ENCODE measurements around the gene GPR135.

- TF ChIP-seq TAF1 (conservative IDR thresholded peaks at IDR 0.05) (no peak), FOXA1 (IDR thresholded peaks at IDR 0.05) (no peak), CTCF (IDR thresholded peaks at IDR 0.05; ENCODE audit: low read depth, low read length, missing input control) (no peak), JUND (IDR thresholded peaks at IDR 0.05) (no peak), RAD21 (IDR thresholded peaks at IDR 0.05) (no peak), REST (IDR thresholded peaks at IDR 0.05) (no peak), YY1 (IDR thresholded peaks at IDR 0.05) (no peak), HNF4G (IDR thresholded peaks at IDR 0.05) (no peak), SP1 (IDR thresholded peaks at IDR 0.05) (no peak), GABPA (IDR thresholded peaks at IDR 0.05 in 1 of 2, conservative IDR thresholded peaks at IDR 0.05 in 1 of 2) (no peak)
Observed at GRCh38 chr14:59438195-59438647, 27.0 kb downstream of the GPR135 start.

Measured in liver (tissue), 3 donors.